OCI-LY7 (cell line): ENCODE results near the gene SIVA1. TPM values are rescaled to one million over a fixed set of nuclear protein-coding genes. Genes with fewer than 3 reads are reported as not detected.

ENCODE experiments used
- BruUV-seq: library from RNA; stranded (reverse); fragments of 400-500 nt; replicated peaks from 2 replicates; lab custom pipeline; 2021; lab: Mats Ljungman, UMichigan
- CTCF ChIA-PET: fragments of 300-600 bp; sonication (Branson Sonifier 250); formaldehyde crosslinking; loops from one replicate; lab custom pipeline; 2022; ENCODE audit warnings: antibody characterized with exemption; ENCODE audit not compliant: unreplicated experiment; lab: Charles Lee
- POLR2A ChIA-PET: fragments of 300-600 bp; sonication (Branson Sonifier 250); formaldehyde crosslinking; loops from one replicate; lab custom pipeline; 2022; ENCODE audit warnings: antibody characterized with exemption; lab: Charles Lee
- DNase-seq: peaks from one replicate; pipeline ENCODE4 v3.0.0-alpha.2; 2015; ENCODE audit warnings: low spot score
- H2AFZ ChIP-seq: fragments of 200-600 bp; sonication (generic), shearing (Covaris generic); 2 replicates; pipeline ENCODE4 v1.6.1; 2014; ENCODE audit warnings: mild to moderate bottlenecking, antibody characterized with exemption, low read length, moderate library complexity
- H3K27ac ChIP-seq: fragments of 200-600 bp; sonication (generic); 2 replicates; pipeline ENCODE4 v1.5.1; 2014; ENCODE audit warnings: mixed run types, low read depth, mild to moderate bottlenecking, moderate library complexity, low read length, inconsistent platforms; ENCODE audit not compliant: poor library complexity, severe bottlenecking
- H3K36me3 ChIP-seq: fragments of 200-600 bp; sonication (generic); 2 replicates; pipeline ENCODE4 v1.6.1; 2014; ENCODE audit warnings: mild to moderate bottlenecking, antibody characterized with exemption, low read length, moderate library complexity, mixed read lengths; ENCODE audit not compliant: insufficient read depth
- H3K4me1 ChIP-seq: fragments of 200-600 bp; sonication (generic); 2 replicates; pipeline ENCODE4 v1.5.1; 2014; ENCODE audit warnings: mild to moderate bottlenecking, low read length; ENCODE audit not compliant: insufficient read depth, poor library complexity, severe bottlenecking
- H3K4me2 ChIP-seq: fragments of 200-600 bp; sonication (generic); 2 replicates; pipeline ENCODE4 v1.6.1; 2014; ENCODE audit warnings: mild to moderate bottlenecking, low read length
- H3K4me3 ChIP-seq: fragments of 200-600 bp; sonication (generic); 2 replicates; pipeline ENCODE4 v1.5.1; 2014; ENCODE audit warnings: mild to moderate bottlenecking, low read depth, low read length; ENCODE audit not compliant: poor library complexity, severe bottlenecking
- H3K79me2 ChIP-seq: fragments of 200-600 bp; sonication (generic); 2 replicates; pipeline ENCODE4 v1.6.1; 2016; ENCODE audit warnings: low read depth, mild to moderate bottlenecking, low read length, moderate library complexity, mixed read lengths; ENCODE audit not compliant: insufficient read depth
- H3K9me2 ChIP-seq: fragments of 200-600 bp; sonication (generic); 2 replicates; pipeline ENCODE4 v1.6.1; 2016; ENCODE audit warnings: mild to moderate bottlenecking, low read length, mixed read lengths; ENCODE audit not compliant: insufficient read depth
- H3K9me3 ChIP-seq: fragments of 200-600 bp; sonication (generic); 2 replicates; pipeline ENCODE4 v1.6.1; 2014; ENCODE audit warnings: mild to moderate bottlenecking, mixed run types, low read length, mixed read lengths
- H4K20me1 ChIP-seq: fragments of 200-600 bp; sonication (generic); 2 replicates; pipeline ENCODE4 v1.6.1; 2014; ENCODE audit warnings: mild to moderate bottlenecking, antibody characterized with exemption, low read length, moderate library complexity, mixed read lengths; ENCODE audit not compliant: insufficient read depth
- CTCF ChIP-seq: fragments of 200-600 bp; sonication (generic); conservative IDR thresholded peaks from 2 replicates; pipeline ENCODE4 v1.5.1; 2014; ENCODE audit warnings: mild to moderate bottlenecking, antibody characterized with exemption, low read length, moderate library complexity, mixed read lengths
- EZH2phosphoT487 ChIP-seq: fragments of 200-600 bp; sonication (generic); IDR thresholded peaks from 2 replicates; pipeline ENCODE4 v1.6.1; 2018; ENCODE audit warnings: low read depth, borderline replicate concordance, mild to moderate bottlenecking, mixed run types, antibody characterized with exemption, low read length, moderate library complexity, mixed read lengths
- intact Hi-C: fragments of 100-400 bp; cut with micrococcal nuclease; formaldehyde crosslinking; loops from one replicate; pipeline ENCODE4 v1.10.0; 2022; ENCODE audit not compliant: unreplicated experiment
- total RNA-seq, 2 experiments: library from RNA; depleted of rRNA in 1 of 2; stranded (reverse); fragments of >200 nt in 1 of 2; shearing (Covaris generic) in 1 of 2; gene quantifications; 2 replicates each; pipeline ENCODE4 v1.2.3, GENCODE V29; 2014 to 2022

Gene SIVA1
- total RNA-seq, 2 experiments from 2014 or later, result 111 to 244 TPM

GRCh38 chr14:104805941-104806624, 53.1 kb downstream of the SIVA1 start:
- Histone ChIP-seq H4K20me1 (no peaks in the 10 kb centered on the region), H3K4me2 (no peak overlapping the region), H3K9me2 (no peaks in the 10 kb centered on the region), H3K9me3 (no peaks in the 10 kb centered on the region), H3K79me2 (no peaks in the 10 kb centered on the region), H3K4me1 (peaks cover 20% of the 10 kb centered on the region), H3K27ac (no peak overlapping the region), H3K4me3 (no peak overlapping the region), H2AFZ (no peak overlapping the region), H3K36me3 (no peaks in the 10 kb centered on the region)
- TF ChIP-seq CTCF, result no peak
- TF ChIP-seq EZH2phosphoT487, result no peak
- ChIA-PET POLR2A (no interaction called here), CTCF (no interaction called here)
- no TSS peak for BruUV-seq
- no peak for DNase-seq
- intact Hi-C loops, result no loop called here

GRCh38 chr14:104806625-104807465, 53.9 kb downstream of the SIVA1 start:
- Histone ChIP-seq H3K36me3 (no peaks in the 10 kb centered on the region), H3K9me3 (no peaks in the 10 kb centered on the region), H3K27ac (no peak overlapping the region), H3K79me2 (no peaks in the 10 kb centered on the region), H3K9me2 (no peaks in the 10 kb centered on the region), H2AFZ (no peak overlapping the region), H4K20me1 (no peaks in the 10 kb centered on the region), H3K4me2 (no peak overlapping the region), H3K4me3 (no peak overlapping the region), H3K4me1 (peaks cover 12% of the 10 kb centered on the region)
- no peak for TF ChIP-seq EZH2phosphoT487
- no peak for TF ChIP-seq CTCF
- no TSS peak for BruUV-seq
- no peak for DNase-seq
- intact Hi-C loops, result no loop called here
- CTCF ChIA-PET, result no interaction called here
- POLR2A ChIA-PET, result no interaction called here

- ChIA-PET POLR2A (no interaction called here), CTCF (no interaction called here)
- no TSS peak for BruUV-seq
- DNase-seq, result no peak
- peaks cover 9% of the 10 kb centered on the region for H3K4me1 ChIP-seq
- H3K79me2 ChIP-seq, result no peaks in the 10 kb centered on the region
- no peak overlapping the region for H3K4me3 ChIP-seq
- no peak overlapping the region for H3K4me2 ChIP-seq
- no peak overlapping the region for H2AFZ ChIP-seq
- no peak for TF ChIP-seq CTCF
- TF ChIP-seq EZH2phosphoT487, result no peak
- no peak overlapping the region for H3K27ac ChIP-seq
- no peaks in the 10 kb centered on the region for H4K20me1 ChIP-seq
- no peaks in the 10 kb centered on the region for H3K36me3 ChIP-seq
- intact Hi-C loops, result no loop called here
- H3K9me3 ChIP-seq, result no peaks in the 10 kb centered on the region
- H3K9me2 ChIP-seq, result no peaks in the 10 kb centered on the region
Measured at GRCh38 chr14:104808456-104808855, 55.5 kb downstream of the SIVA1 start.
